Trophoblast cell (in vitro differentiated cells and primary cell): Measurements from ENCODE around the gene CLCN3.

Experiments used
- DNase-seq, 2 donors: peaks; one replicate each; pipeline ENCODE4 v3.0.0-alpha.2; 2016
- H2AFZ ChIP-seq: 2 replicates; pipeline ENCODE4 v1.6.1; 2013; ENCODE audit warnings: low read length, moderate library complexity, mild to moderate bottlenecking; ENCODE audit not compliant: insufficient read depth, poor library complexity
- H2AK5ac ChIP-seq: 2 replicates; pipeline ENCODE4 v1.6.1; 2013; ENCODE audit warnings: mild to moderate bottlenecking, low read length
- H2BK120ac ChIP-seq: 2 replicates; pipeline ENCODE4 v1.6.1; 2013; ENCODE audit warnings: low read length, mild to moderate bottlenecking, moderate library complexity; ENCODE audit not compliant: insufficient read depth, poor library complexity
- H2BK12ac ChIP-seq: 2 replicates; pipeline ENCODE4 v1.6.1; 2013; ENCODE audit warnings: mild to moderate bottlenecking, low read length, moderate library complexity
- H2BK5ac ChIP-seq: 2 replicates; pipeline ENCODE4 v1.6.1; 2013; ENCODE audit warnings: low read length, low read depth, moderate library complexity, mild to moderate bottlenecking; ENCODE audit not compliant: poor library complexity
- H3K14ac ChIP-seq: 2 replicates; pipeline ENCODE4 v1.6.1; 2013; ENCODE audit warnings: mild to moderate bottlenecking, low read length
- H3K18ac ChIP-seq: 2 replicates; pipeline ENCODE4 v1.6.1; 2013; ENCODE audit warnings: mild to moderate bottlenecking, low read length
- H3K23ac ChIP-seq: 2 replicates; pipeline ENCODE4 v1.6.1; 2013; ENCODE audit warnings: low read length
- H3K27ac ChIP-seq: 2 replicates; pipeline ENCODE4 v1.5.1; 2013; ENCODE audit warnings: low read depth, mild to moderate bottlenecking, inconsistent platforms, low read length, moderate library complexity
- H3K27me3 ChIP-seq: 2 replicates; pipeline ENCODE4 v1.6.1; 2013; ENCODE audit warnings: inconsistent platforms, mild to moderate bottlenecking, low read length, moderate library complexity; ENCODE audit not compliant: insufficient read depth
- H3K36me3 ChIP-seq, 2 experiments: 1 replicate in 1 of 2; 2 replicates in 1 of 2; pipeline ENCODE4 v1.6.1; 2013; ENCODE audit warnings: low read length in 2 of 2, mild to moderate bottlenecking in 2 of 2, moderate library complexity in 1 of 2; ENCODE audit not compliant: insufficient read depth in 2 of 2, control insufficient read depth in 1 of 2
- H3K4ac ChIP-seq: 2 replicates; pipeline ENCODE4 v1.6.1; 2013; ENCODE audit warnings: low read depth, mild to moderate bottlenecking, low read length, moderate library complexity
- H3K4me1 ChIP-seq, 2 experiments: 1 replicate in 1 of 2; 2 replicates in 1 of 2; pipeline ENCODE4 v1.6.1; 2013; ENCODE audit warnings: low read length in 2 of 2, mild to moderate bottlenecking in 2 of 2, moderate library complexity in 1 of 2; ENCODE audit not compliant: insufficient read depth in 2 of 2, control insufficient read depth in 1 of 2
- H3K4me2 ChIP-seq: 2 replicates; pipeline ENCODE4 v1.6.1; 2013; ENCODE audit warnings: inconsistent platforms, mild to moderate bottlenecking, low read length, moderate library complexity
- H3K4me3 ChIP-seq: 2 replicates; pipeline ENCODE4 v1.5.1; 2013; ENCODE audit warnings: mild to moderate bottlenecking, low read depth, low read length, inconsistent platforms
- H3K79me1 ChIP-seq: one replicate; pipeline ENCODE4 v1.6.1; 2013; ENCODE audit warnings: low read length
- H3K79me2 ChIP-seq: 2 replicates; pipeline ENCODE4 v1.6.1; 2013; ENCODE audit warnings: low read length, mild to moderate bottlenecking; ENCODE audit not compliant: control insufficient read depth, insufficient read depth, poor library complexity
- H3K9ac ChIP-seq: 2 replicates; pipeline ENCODE4 v1.6.1; 2013; ENCODE audit warnings: mild to moderate bottlenecking, low read length
- H3K9me3 ChIP-seq: 2 replicates; pipeline ENCODE4 v1.6.1; 2013; ENCODE audit warnings: low read depth, mild to moderate bottlenecking, control low read depth, inconsistent platforms, low read length; ENCODE audit not compliant: insufficient read depth
- H4K12ac ChIP-seq: 2 replicates; pipeline ENCODE4 v1.6.1; 2013; ENCODE audit warnings: low read depth, mild to moderate bottlenecking, low read length, moderate library complexity
- H4K8ac ChIP-seq: 2 replicates; pipeline ENCODE4 v1.6.1; 2013; ENCODE audit warnings: low read depth, mild to moderate bottlenecking, low read length, moderate library complexity
- H4K91ac ChIP-seq: one replicate; pipeline ENCODE4 v1.6.1; 2013; ENCODE audit warnings: low read depth, mild to moderate bottlenecking, low read length, moderate library complexity
- WGBS: extraction: QIAGEN DNeasy Blood & Tissue Kit; methylation state at CpG from one replicate; pipeline ENCODE4 v1.1.7; 2013; ENCODE audit warnings: missing lambda C conversion rate; ENCODE audit not compliant: insufficient read length, insufficient coverage; ENCODE audit errors: extremely low coverage; 5-methylcytosine and 5-hydroxymethylcytosine counted together

The CLCN3 gene

DNA sequence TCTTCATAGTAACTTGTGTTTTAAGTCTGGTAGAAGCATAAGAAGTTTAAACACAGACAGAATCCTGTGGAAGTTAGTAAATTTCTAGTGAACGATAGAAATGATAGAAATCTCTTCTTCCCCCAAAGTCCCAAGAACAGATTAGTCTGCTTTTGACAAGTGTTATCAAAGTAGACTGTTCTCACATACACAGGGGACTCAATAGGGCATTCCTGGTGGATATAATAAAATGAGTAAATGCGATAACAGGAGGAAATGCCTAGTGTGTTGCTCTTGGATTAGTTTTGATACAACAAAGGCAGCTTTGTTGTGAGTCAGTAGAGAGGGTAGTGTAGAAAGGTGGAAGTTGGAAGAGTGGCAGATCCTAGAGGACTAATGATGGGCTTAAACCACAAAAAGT is 43.5 kb downstream of the CLCN3 start:
- H2BK12ac ChIP-seq: no peak overlapping the region
- DNase-seq: no peak
- WGBS: no CpG with 5 or more reads among the region's 2 CpGs

DNA sequence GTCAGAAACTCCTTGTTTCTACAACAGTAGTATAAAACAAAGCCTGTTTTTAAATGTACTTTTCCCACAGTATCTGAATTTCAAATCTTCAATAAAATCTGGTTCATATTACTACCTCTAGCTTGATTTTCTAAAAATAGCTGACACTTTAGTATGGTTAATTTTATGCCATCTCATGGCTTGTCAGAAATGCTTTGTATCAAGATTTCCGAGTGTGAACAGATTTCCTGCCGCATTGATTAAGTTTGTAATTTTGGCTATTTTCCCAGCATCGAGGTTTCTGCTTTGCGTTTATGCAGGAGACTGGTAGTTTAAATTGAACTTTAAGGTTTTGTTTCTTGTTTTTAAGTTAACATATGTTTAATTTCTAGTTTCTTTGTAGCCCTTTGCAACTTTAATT is 44.2 kb downstream of the CLCN3 start:
- Histone ChIP-seq H3K18ac (no peak overlapping the region), H4K8ac (no peak overlapping the region), H2AFZ (no peak overlapping the region), H2BK5ac (no peak overlapping the region), H3K27ac (no peak overlapping the region), H3K4me3 (no peak overlapping the region), H3K4ac (no peak overlapping the region), H4K12ac (no peak overlapping the region), H3K14ac (no peak overlapping the region), H2BK12ac (no peak overlapping the region), H3K23ac (no peak overlapping the region), H3K27me3 (no peaks in the 10 kb centered on the region), H3K4me2 (no peak overlapping the region), H2BK120ac (no peak overlapping the region), H3K36me3 (peaks cover 0 to 1% of the 10 kb centered on the region in 2 experiments), H4K91ac (no peak overlapping the region), H3K79me1 (peaks cover 3% of the 10 kb centered on the region), H3K79me2 (no peaks in the 10 kb centered on the region), H3K9ac (no peak overlapping the region), H3K9me3 (no peaks in the 10 kb centered on the region), H3K4me1 (no peaks in the 10 kb centered on the region), H2AK5ac (no peak overlapping the region)
- no peak for DNase-seq
- no CpG with 5 or more reads among the region's 4 CpGs for whole genome bisulfite sequencing

More for the DNA sequence above, 43.5 kb downstream of the CLCN3 start:
- Histone ChIP-seq H3K14ac (no peak overlapping the region), H2BK120ac (no peak overlapping the region), H3K23ac (no peak overlapping the region), H3K4me1 (no peaks in the 10 kb centered on the region), H2BK5ac (no peak overlapping the region), H3K9ac (no peak overlapping the region), H2AFZ (no peak overlapping the region), H4K8ac (no peak overlapping the region), H3K79me1 (peaks cover 3% of the 10 kb centered on the region), H3K9me3 (no peaks in the 10 kb centered on the region), H3K79me2 (no peaks in the 10 kb centered on the region), H4K91ac (no peak overlapping the region), H3K27me3 (no peaks in the 10 kb centered on the region), H3K27ac (no peak overlapping the region), H4K12ac (no peak overlapping the region), H3K4ac (no peak overlapping the region), H2AK5ac (no peak overlapping the region), H3K4me2 (no peak overlapping the region), H3K18ac (no peak overlapping the region), H3K36me3 (peaks cover 0 to 1% of the 10 kb centered on the region in 2 experiments), H3K4me3 (no peak overlapping the region)

DNA sequence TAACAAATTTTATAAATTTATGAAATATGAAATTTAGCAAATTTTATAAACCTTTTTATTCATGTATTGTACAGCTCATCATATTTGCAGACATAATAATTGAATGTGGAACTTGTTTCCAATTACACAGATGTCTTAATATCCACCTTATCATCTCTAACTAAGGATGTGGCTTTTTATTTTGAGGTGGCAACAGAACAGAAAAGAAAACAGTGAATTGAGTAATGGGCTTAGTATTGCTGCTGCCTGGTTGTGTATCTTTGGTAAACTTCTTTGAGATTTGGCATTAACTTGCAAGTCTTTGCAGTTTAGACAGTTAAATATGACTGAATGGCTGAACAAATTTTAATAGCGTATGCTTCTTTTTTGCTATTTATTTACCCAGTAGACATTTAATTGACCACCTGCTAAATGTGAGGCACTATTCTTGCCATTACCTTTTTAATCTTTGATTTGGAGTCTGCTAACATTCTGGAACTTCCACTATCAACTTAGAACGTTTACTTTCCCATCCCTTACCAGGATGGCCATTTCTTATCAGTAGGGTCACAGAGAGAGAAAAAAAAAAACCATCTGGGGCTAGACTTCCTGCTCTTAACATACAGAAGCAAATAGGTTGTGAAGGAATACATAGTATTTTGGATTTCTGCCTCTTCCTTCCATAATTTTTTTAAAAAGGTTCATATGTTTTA is 44.8 kb downstream of the CLCN3 start:
- no peak overlapping the region for H2AK5ac ChIP-seq
- peaks cover 0 to 1% of the 10 kb centered on the region in 2 experiments for H3K36me3 ChIP-seq
- H3K4ac ChIP-seq: no peak overlapping the region
- no peak overlapping the region for H3K27ac ChIP-seq
- peaks cover 3% of the 10 kb centered on the region for H3K79me1 ChIP-seq
- no peak overlapping the region for H4K8ac ChIP-seq
- H3K9ac ChIP-seq: no peak overlapping the region
- no peaks in the 10 kb centered on the region for H3K4me1 ChIP-seq
- H2BK12ac ChIP-seq: no peak overlapping the region
- no peaks in the 10 kb centered on the region for H3K27me3 ChIP-seq
- H3K23ac ChIP-seq: no peak overlapping the region
- no peak overlapping the region for H4K91ac ChIP-seq
- H3K4me2 ChIP-seq: no peak overlapping the region
- no CpG with 5 or more reads among the region's 2 CpGs for WGBS
- no peak overlapping the region for H2BK120ac ChIP-seq
- no peaks in the 10 kb centered on the region for H3K79me2 ChIP-seq
- no peak overlapping the region for H2BK5ac ChIP-seq
- no peak overlapping the region for H3K18ac ChIP-seq
- no peaks in the 10 kb centered on the region for H3K9me3 ChIP-seq
- no peak overlapping the region for H4K12ac ChIP-seq
- no peak overlapping the region for H2AFZ ChIP-seq
- DNase-seq: no peak
- H3K4me3 ChIP-seq: no peak overlapping the region
- H3K14ac ChIP-seq: no peak overlapping the region

DNA sequence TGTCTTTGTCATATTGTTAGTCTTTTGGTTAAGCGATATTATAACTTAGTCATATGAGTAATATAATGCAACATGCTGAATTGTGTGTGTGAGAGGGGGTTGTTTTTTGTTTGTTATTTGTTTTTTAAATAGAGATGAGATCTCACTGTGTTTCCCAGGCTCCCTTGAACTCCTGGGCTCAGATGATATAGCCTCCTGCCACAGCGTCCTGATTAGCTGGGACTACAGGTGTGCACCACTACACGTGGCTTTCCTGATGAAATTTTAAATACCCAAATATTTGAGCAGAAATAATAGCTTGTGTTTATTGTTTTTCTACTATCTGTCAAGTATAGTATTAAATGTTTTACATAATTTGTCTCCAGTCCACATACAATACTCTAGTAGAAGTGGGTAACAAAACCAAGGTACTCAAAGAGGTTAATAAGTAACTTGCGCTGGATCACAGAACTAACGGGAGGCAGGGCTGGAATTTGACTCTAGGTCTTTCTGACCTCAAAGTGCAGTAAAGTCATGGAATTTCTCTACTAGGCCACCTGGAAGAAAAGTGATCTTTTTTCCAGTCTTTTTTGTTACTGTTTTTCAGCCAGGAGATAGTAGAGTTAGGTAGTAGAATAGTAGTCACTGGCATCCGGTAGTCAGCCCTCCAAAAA is 47.8 kb downstream of the CLCN3 start:
- Histone ChIP-seq H2AK5ac (no peak overlapping the region), H3K4ac (no peak overlapping the region), H3K27ac (no peak overlapping the region), H3K14ac (no peak overlapping the region), H2AFZ (no peak overlapping the region), H3K79me1 (no peaks in the 10 kb centered on the region), H3K36me3 (peaks cover 0 to 1% of the 10 kb centered on the region in 2 experiments), H3K79me2 (no peaks in the 10 kb centered on the region), H3K9ac (no peak overlapping the region), H2BK12ac (no peak overlapping the region), H2BK120ac (no peak overlapping the region), H3K18ac (no peak overlapping the region), H3K23ac (no peak overlapping the region), H2BK5ac (no peak overlapping the region), H3K4me3 (no peak overlapping the region), H3K27me3 (no peaks in the 10 kb centered on the region), H4K8ac (no peak overlapping the region), H3K4me1 (no peaks in the 10 kb centered on the region), H4K91ac (no peak overlapping the region), H4K12ac (no peak overlapping the region), H3K9me3 (no peaks in the 10 kb centered on the region), H3K4me2 (no peak overlapping the region)
- no CpG with 5 or more reads among the region's 6 CpGs for WGBS
- DNase-seq: no peak
